NCI-H2171 treated with DMSO at 0.1 percent for 48 hours (cell line): ENCODE measurements around the gene SPATA4.
A peak's percentile ranks its signal among the peaks of the same experiment; 100 is the strongest.

Experiments
- DNase-seq: peaks from one replicate; lab custom pipeline; 2025; lab: John Stamatoyannopoulos, UW

The SPATA4 gene

GRCh38 chr4:176189891-176190795 is 5.2 kb downstream of the SPATA4 start:
- DNase-seq = no peak

GRCh38 chr4:176188654-176189053 is 6.7 kb downstream of the SPATA4 start:
- DNase-seq = no peak

GRCh38 chr4:176187624-176188023 is 7.8 kb downstream of the SPATA4 start:
- DNase-seq = no peak

- no peak for DNase-seq
These were observed 8.6 kb downstream of the SPATA4 start for GRCh38 chr4:176186671-176187395.

GRCh38 chr4:176186067-176186466 is 9.3 kb downstream of the SPATA4 start:
- DNase-seq = no peak

- DNase-seq = no peak
These were observed 10.3 kb downstream of the SPATA4 start for GRCh38 chr4:176185051-176185450.

GRCh38 chr4:176163041-176163440 is 32.3 kb downstream of the SPATA4 start:
- no peak for DNase-seq

GRCh38 chr4:176156656-176157055 is 38.7 kb downstream of the SPATA4 start:
- no peak for DNase-seq

GRCh38 chr4:176153124-176153523 is 42.3 kb downstream of the SPATA4 start:
- DNase-seq = no peak

- DNase-seq = no peak
These were observed 44.7 kb downstream of the SPATA4 start for GRCh38 chr4:176150704-176151103.

- peak; percentile 15 for DNase-seq
These were observed 45.1 kb downstream of the SPATA4 start for GRCh38 chr4:176150356-176150682.

GRCh38 chr4:176149680-176150355 is 45.6 kb downstream of the SPATA4 start:
- no peak for DNase-seq

GRCh38 chr4:176142253-176142652 is 53.1 kb downstream of the SPATA4 start:
- no peak for DNase-seq

GRCh38 chr4:176139518-176139917 is 55.9 kb downstream of the SPATA4 start:
- no peak for DNase-seq

- DNase-seq = no peak
These were observed 57.8 kb downstream of the SPATA4 start for GRCh38 chr4:176137631-176138030.

- no peak for DNase-seq
These were observed 60.7 kb downstream of the SPATA4 start for GRCh38 chr4:176134670-176135069.
